IPS DF 19.7 (cell line): ENCODE data around the gene NUTM1.
"Not testable (repeated sequence)": the region's sequence is repeated elsewhere in the genome, so short reads cannot be mapped to it uniquely, and the experiment has no call there.

Experiments used
- DNase-seq: peaks from one replicate; pipeline ENCODE4 v3.0.0-alpha.2; 2013; ENCODE audit warnings: low read depth, low spot score

Gene NUTM1

GRCh38 chr15:34336231-34336990, 6.7 kb upstream of the NUTM1 start:
- no peak for DNase-seq

- no peak for DNase-seq
Observed at GRCh38 chr15:34336991-34337556, 6.0 kb upstream of the NUTM1 start.

GRCh38 chr15:34337557-34338306, 5.4 kb upstream of the NUTM1 start, which contains the start of gene SLC12A6:
TSS of gene SLC12A6 (minus strand) at chr15:34337781. CDS start at chr15:34336680, 1,101 bp downstream.
- DNase-seq = no peak

GRCh38 chr15:34338347-34338746, 4.8 kb upstream of the NUTM1 start:
- DNase-seq = no peak

- DNase-seq = no peak
Observed at GRCh38 chr15:34339946-34340345, 3.2 kb upstream of the NUTM1 start.

- DNase-seq = no peak
Observed at GRCh38 chr15:34341381-34342212, 1.5 kb upstream of the NUTM1 start.

GRCh38 chr15:34342213-34342736, 840 bp upstream of the NUTM1 start:
- not testable (repeated sequence) for DNase-seq

GRCh38 chr15:34347951-34348638, 5.0 kb downstream of the NUTM1 start:
- DNase-seq = no peak

- DNase-seq = no peak
Observed at GRCh38 chr15:34348735-34349300, 5.7 kb downstream of the NUTM1 start.

GRCh38 chr15:34349769-34350168, 6.7 kb downstream of the NUTM1 start:
- no peak for DNase-seq

GRCh38 chr15:34352996-34353395, 9.9 kb downstream of the NUTM1 start:
- not testable (repeated sequence) for DNase-seq

GRCh38 chr15:34353627-34354026, 10.5 kb downstream of the NUTM1 start:
- DNase-seq = no peak

- DNase-seq = no peak
Observed at GRCh38 chr15:34354286-34354685, 11.2 kb downstream of the NUTM1 start.

- DNase-seq = no peak
Observed at GRCh38 chr15:34355241-34355640, 12.1 kb downstream of the NUTM1 start.

GRCh38 chr15:34357653-34358052, 14.5 kb downstream of the NUTM1 start:
- no peak for DNase-seq

GRCh38 chr15:34358367-34358766, 15.3 kb downstream of the NUTM1 start:
- DNase-seq = no peak

GRCh38 chr15:34358948-34359347, 15.8 kb downstream of the NUTM1 start:
- no peak for DNase-seq

- no peak for DNase-seq
Observed at GRCh38 chr15:34359416-34359815, 16.3 kb downstream of the NUTM1 start.

- DNase-seq = no peak
Observed at GRCh38 chr15:34360298-34360697, 17.2 kb downstream of the NUTM1 start.

- no peak for DNase-seq
Observed at GRCh38 chr15:34361278-34361677, 18.2 kb downstream of the NUTM1 start.
